ENCODE data around the gene BCL6B.

BCL6B gene

DNA sequence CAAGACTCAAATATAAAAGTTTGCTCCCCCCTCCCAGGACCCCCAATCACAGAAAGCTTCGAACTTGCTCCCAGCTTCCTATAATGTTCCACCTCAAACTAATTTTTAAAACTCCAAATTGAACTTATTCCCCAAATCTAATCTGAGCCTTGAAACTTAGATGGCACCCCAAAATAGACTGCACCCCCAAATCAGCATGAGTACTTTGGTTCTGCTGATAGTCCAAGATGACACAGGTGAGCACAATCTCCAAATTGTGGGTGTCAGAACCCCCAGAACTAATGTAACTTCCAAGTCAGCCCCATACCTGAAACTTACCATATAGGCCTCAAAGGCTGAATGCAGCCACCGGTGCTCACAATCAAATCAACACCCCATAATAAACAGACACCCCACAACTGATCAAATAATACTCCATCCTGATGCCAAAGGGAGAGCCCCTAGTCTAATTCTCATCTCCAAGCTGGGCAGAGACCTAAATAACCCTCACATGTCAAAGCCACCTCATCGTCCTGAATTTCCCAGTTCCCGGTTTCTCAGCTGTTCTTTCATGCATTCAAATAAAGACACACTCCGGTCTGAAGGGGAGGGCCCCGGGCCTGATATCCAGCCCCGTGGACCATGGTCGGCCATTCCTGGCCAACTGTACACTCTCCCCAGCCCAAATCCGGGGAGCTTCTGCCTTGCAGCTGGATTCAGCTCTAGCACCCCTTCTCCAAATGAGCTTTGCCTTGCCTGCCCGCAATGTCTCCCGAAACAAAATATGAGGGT lies 1.8 kb upstream of the BCL6B start:
- Histone ChIP-seq H3K9me3 (ENCODE audit: low read depth, low read length) (no peaks in the 10 kb centered on the region), H3K36me3 (ENCODE audit: insufficient read depth, low read length) (no peaks in the 10 kb centered on the region; the same call in 1 of the 2 replicates), H3K27ac (0 out of 2 replicates have a peak overlapping the region, but pooled peaks have one; percentile 50), H3K4me3 (no peak overlapping the region), H3K9ac (ENCODE audit: insufficient read length) (no peak overlapping the region)
- no peak for TF ChIP-seq POLR2AphosphoS5 (IDR thresholded peaks at IDR 0.05; ENCODE audit: borderline replicate concordance, low read depth, low read length)
- no peak for TF ChIP-seq FOXP2 (optimal IDR thresholded peaks at IDR 0.05; ENCODE audit: control extremely low read depth, extremely low read length, insufficient read depth)
- TF ChIP-seq EZH2 (IDR thresholded peaks at IDR 0.05) = no peak
- no peak for DNase-seq (ENCODE audit: low read depth, low spot score)

DNA sequence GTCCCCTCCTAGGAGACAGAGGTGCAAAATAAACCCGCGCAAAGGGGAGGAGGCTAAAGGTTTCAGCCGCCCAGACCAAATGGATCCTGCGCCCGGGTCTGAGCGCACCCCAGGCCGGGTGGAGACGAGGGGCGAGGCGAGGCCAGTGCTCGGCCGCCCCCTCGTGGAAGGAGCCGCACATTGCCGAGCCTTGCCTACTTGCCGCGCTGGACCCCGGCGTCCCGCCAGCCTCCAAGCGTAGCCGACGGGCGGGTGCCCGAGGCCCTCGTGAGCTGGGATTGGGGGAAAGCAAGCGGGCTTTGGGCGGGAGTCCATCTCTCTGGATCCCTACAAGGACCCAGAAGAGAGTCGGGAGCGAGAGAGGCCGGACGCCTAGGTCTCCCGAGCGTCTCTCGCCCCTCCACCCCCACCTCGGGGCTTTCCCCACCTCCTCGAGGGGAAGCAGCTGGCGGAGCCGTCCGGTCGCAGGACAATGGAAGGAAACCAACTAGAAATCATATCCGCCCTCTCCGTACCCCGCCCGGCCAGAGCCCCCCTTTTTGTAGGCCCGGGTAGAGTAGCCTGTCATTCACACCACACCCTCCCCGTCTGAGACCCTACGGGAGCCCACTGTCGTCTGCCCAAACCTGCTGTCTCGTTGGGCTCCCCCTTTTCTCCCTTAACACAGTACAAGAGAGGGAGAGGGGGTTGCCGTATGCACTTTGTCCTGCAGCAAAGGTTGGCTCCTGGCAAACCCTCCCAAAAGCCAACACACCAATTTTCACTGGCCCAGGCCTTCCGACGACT lies 664 bp upstream of the BCL6B start:
- TF ChIP-seq FOXP2 (optimal IDR thresholded peaks at IDR 0.05; ENCODE audit: control extremely low read depth, extremely low read length, insufficient read depth) (no peak), POLR2AphosphoS5 (IDR thresholded peaks at IDR 0.05; ENCODE audit: borderline replicate concordance, low read depth, low read length) (no peak)
- no peak for DNase-seq (ENCODE audit: low read depth, low spot score)
- Histone ChIP-seq H3K36me3 (ENCODE audit: insufficient read depth, low read length) (no peaks in the 10 kb centered on the region), H3K4me3 (no peak overlapping the region), H3K9ac (ENCODE audit: insufficient read length) (no peak overlapping the region), H3K27ac (no peak overlapping the region), H3K9me3 (ENCODE audit: low read depth, low read length) (no peaks in the 10 kb centered on the region)

DNA sequence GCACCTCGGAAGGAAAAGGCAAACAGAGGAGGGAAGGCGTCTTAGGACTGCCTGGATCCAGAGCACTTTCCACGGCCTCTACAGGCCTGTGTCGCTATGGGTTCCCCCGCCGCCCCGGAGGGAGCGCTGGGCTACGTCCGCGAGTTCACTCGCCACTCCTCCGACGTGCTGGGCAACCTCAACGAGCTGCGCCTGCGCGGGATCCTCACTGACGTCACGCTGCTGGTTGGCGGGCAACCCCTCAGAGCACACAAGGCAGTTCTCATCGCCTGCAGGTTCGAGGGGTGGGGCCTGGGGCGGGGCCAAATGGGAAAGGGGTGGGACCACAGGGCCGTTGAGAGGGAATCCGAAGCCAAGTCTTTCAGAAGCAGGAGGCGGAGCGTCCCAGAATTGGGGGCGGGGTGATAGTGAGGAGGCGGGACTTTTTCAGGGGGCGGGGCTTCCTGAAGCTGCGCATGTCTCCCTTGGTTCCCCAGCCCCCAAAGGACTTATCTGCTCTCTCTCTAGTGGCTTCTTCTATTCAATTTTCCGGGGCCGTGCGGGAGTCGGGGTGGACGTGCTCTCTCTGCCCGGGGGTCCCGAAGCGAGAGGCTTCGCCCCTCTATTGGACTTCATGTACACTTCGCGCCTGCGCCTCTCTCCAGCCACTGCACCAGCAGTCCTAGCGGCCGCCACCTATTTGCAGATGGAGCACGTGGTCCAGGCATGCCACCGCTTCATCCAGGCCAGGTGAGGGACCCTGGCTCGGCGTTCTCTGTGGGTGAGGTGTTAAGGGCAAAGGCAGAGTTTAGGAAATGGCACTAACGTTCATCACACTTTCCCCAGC lies 939 bp downstream of the BCL6B start:
- no peaks in the 10 kb centered on the region for H3K9me3 ChIP-seq (ENCODE audit: low read depth, low read length)
- DNase-seq (ENCODE audit: low read depth, low spot score) = peak; percentile 47
- H3K27ac ChIP-seq = peak overlapping the region; percentile 74
- no peaks in the 10 kb centered on the region for H3K36me3 ChIP-seq (ENCODE audit: insufficient read depth, low read length)
- peak overlapping the region; percentile 75 for H3K9ac ChIP-seq (ENCODE audit: insufficient read length)
- peak overlapping the region; percentile 73 for H3K4me3 ChIP-seq
- no peak for TF ChIP-seq FOXP2 (optimal IDR thresholded peaks at IDR 0.05; ENCODE audit: control extremely low read depth, extremely low read length, insufficient read depth)
- TF ChIP-seq POLR2AphosphoS5 (IDR thresholded peaks at IDR 0.05; ENCODE audit: borderline replicate concordance, low read depth, low read length) = peak; percentile 29; the same call in 1 of the 2 replicates

DNA sequence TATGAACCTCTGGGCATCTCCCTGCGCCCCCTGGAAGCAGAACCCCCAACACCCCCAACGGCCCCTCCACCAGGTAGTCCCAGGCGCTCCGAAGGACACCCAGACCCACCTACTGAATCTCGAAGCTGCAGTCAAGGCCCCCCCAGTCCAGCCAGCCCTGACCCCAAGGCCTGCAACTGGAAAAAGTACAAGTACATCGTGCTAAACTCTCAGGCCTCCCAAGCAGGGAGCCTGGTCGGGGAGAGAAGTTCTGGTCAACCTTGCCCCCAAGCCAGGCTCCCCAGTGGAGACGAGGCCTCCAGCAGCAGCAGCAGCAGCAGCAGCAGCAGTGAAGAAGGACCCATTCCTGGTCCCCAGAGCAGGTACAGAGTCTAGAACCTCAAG lies 1.5 kb downstream of the BCL6B start:
- Histone ChIP-seq H3K9ac (ENCODE audit: insufficient read length) (no peak overlapping the region), H3K4me3 (peak overlapping the region; percentile 66), H3K36me3 (ENCODE audit: insufficient read depth, low read length) (no peaks in the 10 kb centered on the region), H3K9me3 (ENCODE audit: low read depth, low read length) (no peaks in the 10 kb centered on the region), H3K27ac (no peak overlapping the region)
- DNase-seq (ENCODE audit: low read depth, low spot score) = no peak
- TF ChIP-seq FOXP2 (optimal IDR thresholded peaks at IDR 0.05; ENCODE audit: control extremely low read depth, extremely low read length, insufficient read depth) (no peak), POLR2AphosphoS5 (IDR thresholded peaks at IDR 0.05; ENCODE audit: borderline replicate concordance, low read depth, low read length) (no peak), EZH2 (IDR thresholded peaks at IDR 0.05) (no peak)

DNA sequence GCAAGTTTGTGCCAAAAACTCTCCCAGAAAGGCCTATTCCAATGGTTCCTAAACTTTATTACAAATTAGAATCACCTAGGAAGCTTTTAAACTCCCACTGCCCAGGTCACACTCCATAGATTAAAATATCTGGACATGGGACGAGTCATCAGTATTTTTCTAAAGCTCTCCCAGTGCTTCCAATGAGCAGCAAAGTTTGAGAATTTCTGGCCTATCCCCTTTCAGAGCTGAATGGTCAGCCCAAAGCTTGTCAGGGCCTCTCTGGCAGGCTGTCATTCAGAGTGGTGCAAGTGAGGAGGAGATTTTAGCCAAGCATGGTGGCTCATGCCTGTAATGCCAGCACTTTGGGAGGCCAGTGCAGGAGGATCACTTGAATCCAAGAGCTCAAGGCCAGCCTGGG lies 2.4 kb downstream of the BCL6B start:
- TF ChIP-seq FOXP2 (optimal IDR thresholded peaks at IDR 0.05; ENCODE audit: control extremely low read depth, extremely low read length, insufficient read depth) = no peak
- TF ChIP-seq POLR2AphosphoS5 (IDR thresholded peaks at IDR 0.05; ENCODE audit: borderline replicate concordance, low read depth, low read length) = no peak
- no peak for TF ChIP-seq EZH2 (IDR thresholded peaks at IDR 0.05)
- no peak overlapping the region for H3K27ac ChIP-seq
- DNase-seq (ENCODE audit: low read depth, low spot score) = no peak
- no peak overlapping the region for H3K9ac ChIP-seq (ENCODE audit: insufficient read length)
- H3K4me3 ChIP-seq = no peak overlapping the region
- no peaks in the 10 kb centered on the region for H3K9me3 ChIP-seq (ENCODE audit: low read depth, low read length)
- no peaks in the 10 kb centered on the region for H3K36me3 ChIP-seq (ENCODE audit: insufficient read depth, low read length)

DNA sequence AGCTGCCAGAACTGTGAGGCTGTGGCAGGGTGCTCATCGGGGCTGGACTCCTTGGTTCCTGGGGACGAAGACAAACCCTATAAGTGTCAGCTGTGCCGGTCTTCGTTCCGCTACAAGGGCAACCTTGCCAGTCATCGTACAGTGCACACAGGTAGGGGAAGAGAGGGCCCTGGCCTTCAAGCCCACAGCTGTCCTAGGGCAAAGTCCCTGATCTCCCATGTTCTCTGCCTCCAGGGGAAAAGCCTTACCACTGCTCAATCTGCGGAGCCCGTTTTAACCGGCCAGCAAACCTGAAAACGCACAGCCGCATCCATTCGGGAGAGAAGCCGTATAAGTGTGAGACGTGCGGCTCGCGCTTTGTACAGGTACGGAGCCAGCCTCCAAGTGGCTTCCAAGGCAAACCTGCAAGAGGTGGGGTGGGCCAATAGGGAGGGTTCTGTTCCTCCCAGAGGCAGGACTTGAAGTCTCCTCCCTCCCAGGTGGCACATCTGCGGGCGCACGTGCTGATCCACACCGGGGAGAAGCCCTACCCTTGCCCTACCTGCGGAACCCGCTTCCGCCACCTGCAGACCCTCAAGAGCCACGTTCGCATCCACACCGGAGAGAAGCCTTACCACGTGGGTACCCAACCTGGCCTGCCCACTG lies 3.7 kb downstream of the BCL6B start:
- Histone ChIP-seq H3K9ac (ENCODE audit: insufficient read length) (no peak overlapping the region), H3K36me3 (ENCODE audit: insufficient read depth, low read length) (no peaks in the 10 kb centered on the region), H3K27ac (no peak overlapping the region), H3K9me3 (ENCODE audit: low read depth, low read length) (no peaks in the 10 kb centered on the region), H3K4me3 (no peak overlapping the region)
- TF ChIP-seq FOXP2 (optimal IDR thresholded peaks at IDR 0.05; ENCODE audit: control extremely low read depth, extremely low read length, insufficient read depth) (no peak), EZH2 (IDR thresholded peaks at IDR 0.05) (no peak), POLR2AphosphoS5 (IDR thresholded peaks at IDR 0.05; ENCODE audit: borderline replicate concordance, low read depth, low read length) (no peak)
- DNase-seq (ENCODE audit: low read depth, low spot score) = no peak

DNA sequence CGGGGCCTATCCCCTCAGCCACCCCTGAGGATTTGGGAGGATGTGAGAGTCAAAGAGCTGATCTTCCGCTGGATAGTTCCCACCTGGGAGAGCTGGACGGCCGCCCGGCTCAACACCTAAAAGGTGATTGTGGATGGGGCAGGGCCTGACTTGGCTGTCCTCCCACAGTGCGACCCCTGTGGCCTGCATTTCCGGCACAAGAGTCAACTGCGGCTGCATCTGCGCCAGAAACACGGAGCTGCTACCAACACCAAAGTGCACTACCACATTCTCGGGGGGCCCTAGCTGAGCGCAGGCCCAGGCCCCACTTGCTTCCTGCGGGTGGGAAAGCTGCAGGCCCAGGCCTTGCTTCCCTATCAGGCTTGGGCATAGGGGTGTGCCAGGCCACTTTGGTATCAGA lies 4.5 kb downstream of the BCL6B start:
- TF ChIP-seq FOXP2 (optimal IDR thresholded peaks at IDR 0.05; ENCODE audit: control extremely low read depth, extremely low read length, insufficient read depth) (no peak), POLR2AphosphoS5 (IDR thresholded peaks at IDR 0.05; ENCODE audit: borderline replicate concordance, low read depth, low read length) (no peak), EZH2 (IDR thresholded peaks at IDR 0.05) (no peak)
- Histone ChIP-seq H3K4me3 (no peak overlapping the region), H3K27ac (no peak overlapping the region), H3K9ac (ENCODE audit: insufficient read length) (no peak overlapping the region), H3K9me3 (ENCODE audit: low read depth, low read length) (no peaks in the 10 kb centered on the region), H3K36me3 (ENCODE audit: insufficient read depth, low read length) (no peaks in the 10 kb centered on the region)
- DNase-seq (ENCODE audit: low read depth, low spot score) = no peak

Data from SK-N-MC (cell line).